UCSD-AML1 (cell line): Measurements from ENCODE around the gene FADS1.

Experiments
- DNase-seq: peaks from one replicate; lab custom pipeline; 2025; ENCODE audit not compliant: unreplicated experiment; lab: John Stamatoyannopoulos, UW

The FADS1 gene

GRCh38 chr11:61763930-61764605 is 52.7 kb downstream of the FADS1 start:
- DNase-seq, result no peak

- DNase-seq, result no peak
Observed at GRCh38 chr11:61762798-61763197, 54.0 kb downstream of the FADS1 start.

- no peak for DNase-seq
Observed at GRCh38 chr11:61762223-61762615, 54.6 kb downstream of the FADS1 start.

GRCh38 chr11:61761440-61762222 is 55.2 kb downstream of the FADS1 start:
- no peak for DNase-seq

GRCh38 chr11:61760946-61761345 is 55.9 kb downstream of the FADS1 start:
- no peak for DNase-seq

- DNase-seq, result no peak
Observed at GRCh38 chr11:61757213-61757862, 59.5 kb downstream of the FADS1 start.

GRCh38 chr11:61756452-61757212 is 60.2 kb downstream of the FADS1 start:
- peak; percentile 74 for DNase-seq

GRCh38 chr11:61756147-61756451 is 60.7 kb downstream of the FADS1 start:
- no peak for DNase-seq

- DNase-seq, result no peak
Observed at GRCh38 chr11:61754534-61755482, 62.0 kb downstream of the FADS1 start.

- DNase-seq, result no peak
Observed at GRCh38 chr11:61753672-61754071, 63.1 kb downstream of the FADS1 start.

- DNase-seq, result no peak
Observed at GRCh38 chr11:61752925-61753521, 63.8 kb downstream of the FADS1 start.

- DNase-seq, result peak; percentile 61
Observed at GRCh38 chr11:61752117-61752924, 64.5 kb downstream of the FADS1 start, which contains the start of gene MYRF. MYRF (plus strand) TSS chr11:61752636; CDS start chr11:61752745, 109 bp downstream.

- no peak for DNase-seq
Observed at GRCh38 chr11:61751384-61751783, 65.4 kb downstream of the FADS1 start.

GRCh38 chr11:61750631-61751273 is 66.1 kb downstream of the FADS1 start:
- DNase-seq, result no peak
